ENCODE measurements around the gene PKN3.

The PKN3 gene

DNA sequence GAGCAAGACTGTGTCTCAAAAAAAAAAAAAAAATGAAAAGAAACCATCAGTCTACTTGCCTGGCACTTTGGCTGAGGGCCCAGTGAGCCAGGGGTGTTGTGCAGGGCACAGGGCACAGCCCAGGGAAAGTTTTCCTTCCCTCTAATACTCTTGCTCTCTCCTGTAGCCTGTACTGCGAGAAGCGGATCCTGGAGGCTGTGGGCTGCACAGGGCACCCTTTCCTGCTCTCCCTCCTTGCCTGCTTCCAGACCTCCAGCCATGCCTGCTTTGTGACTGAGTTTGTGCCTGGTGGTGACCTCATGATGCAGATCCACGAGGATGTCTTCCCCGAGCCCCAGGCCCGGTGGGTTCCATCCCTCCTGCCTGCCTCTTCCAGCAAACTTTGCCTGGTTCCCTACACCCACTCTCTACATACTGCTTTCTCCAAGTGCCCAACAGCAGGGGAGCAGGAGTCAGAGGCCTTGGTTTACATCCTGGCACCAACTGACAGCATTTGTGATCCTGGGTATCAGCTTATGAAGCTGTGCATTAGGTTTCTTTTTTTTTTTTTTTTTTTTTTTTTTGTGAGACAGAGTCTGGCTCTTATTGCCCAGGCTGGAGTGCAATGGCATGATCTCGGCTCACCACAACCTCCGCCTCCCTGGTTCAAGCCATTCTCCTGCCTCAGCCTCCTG, 14.4 kb downstream of the PKN3 start:
- DNase-seq (ENCODE audit: low read depth, low spot score), result no peak

DNA sequence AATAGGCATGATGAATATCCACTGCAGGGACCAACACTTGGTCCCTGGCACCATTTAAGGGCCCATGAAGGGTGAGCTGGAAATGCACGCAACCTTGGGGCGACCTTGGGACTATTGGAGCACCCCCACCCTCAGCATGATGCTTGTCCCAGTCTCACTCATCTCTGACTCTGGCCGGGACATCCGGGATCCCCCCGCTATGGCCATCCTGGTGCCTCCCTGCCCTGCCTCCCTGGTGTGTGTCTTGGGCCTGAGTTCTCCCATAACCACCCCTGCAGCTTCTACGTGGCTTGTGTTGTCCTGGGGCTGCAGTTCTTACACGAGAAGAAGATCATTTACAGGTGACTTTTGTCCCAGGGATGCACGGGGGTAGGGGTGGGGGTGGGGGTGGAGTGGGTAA, 15.7 kb downstream of the PKN3 start:
- DNase-seq (ENCODE audit: low read depth, low spot score), result no peak

DNA sequence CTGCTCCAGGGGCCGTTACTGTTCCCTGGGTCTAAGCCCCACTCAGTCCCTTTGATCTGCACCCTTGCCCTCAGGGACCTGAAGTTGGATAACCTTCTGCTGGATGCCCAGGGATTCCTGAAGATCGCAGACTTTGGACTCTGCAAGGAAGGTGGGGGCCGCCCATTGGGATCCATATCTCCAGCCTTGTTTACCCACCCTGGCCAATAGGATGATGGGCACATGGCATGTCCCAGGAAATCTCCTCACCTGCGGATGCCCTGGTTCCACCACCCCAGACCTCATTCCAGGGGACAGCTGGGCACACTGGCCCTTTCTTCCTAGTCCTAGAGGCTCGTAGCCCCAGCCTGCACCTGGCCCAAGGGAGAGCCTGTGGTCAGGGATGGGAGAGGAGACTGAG, 16.2 kb downstream of the PKN3 start:
- no peak for DNase-seq (ENCODE audit: low read depth, low spot score)

DNA sequence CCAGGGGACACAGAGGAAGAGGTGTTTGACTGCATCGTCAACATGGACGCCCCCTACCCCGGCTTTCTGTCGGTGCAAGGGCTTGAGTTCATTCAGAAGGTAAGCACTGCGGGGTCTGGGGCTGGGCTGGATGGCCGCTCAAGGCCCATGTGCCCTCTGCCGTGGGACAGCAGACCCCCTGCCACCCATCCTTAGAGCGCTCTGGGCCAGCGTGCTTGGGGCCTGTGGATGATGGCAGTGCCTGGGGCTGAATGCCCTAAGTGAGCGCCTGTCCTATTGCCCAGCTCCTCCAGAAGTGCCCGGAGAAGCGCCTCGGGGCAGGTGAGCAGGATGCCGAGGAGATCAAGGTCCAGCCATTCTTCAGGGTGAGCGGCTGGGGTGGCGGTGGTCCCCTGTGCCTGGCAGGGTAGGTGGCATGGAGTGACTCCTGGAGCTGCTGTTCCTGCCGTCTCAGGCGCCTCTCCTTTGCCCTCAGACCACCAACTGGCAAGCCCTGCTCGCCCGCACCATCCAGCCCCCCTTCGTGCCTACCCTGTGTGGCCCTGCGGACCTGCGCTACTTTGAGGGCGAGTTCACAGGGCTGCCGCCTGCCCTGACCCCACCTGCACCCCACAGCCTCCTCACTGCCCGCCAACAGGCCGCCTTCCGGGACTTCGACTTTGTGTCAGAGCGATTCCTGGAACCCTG, 17.8 kb downstream of the PKN3 start:
- no peak for DNase-seq (ENCODE audit: low read depth, low spot score)

DNA sequence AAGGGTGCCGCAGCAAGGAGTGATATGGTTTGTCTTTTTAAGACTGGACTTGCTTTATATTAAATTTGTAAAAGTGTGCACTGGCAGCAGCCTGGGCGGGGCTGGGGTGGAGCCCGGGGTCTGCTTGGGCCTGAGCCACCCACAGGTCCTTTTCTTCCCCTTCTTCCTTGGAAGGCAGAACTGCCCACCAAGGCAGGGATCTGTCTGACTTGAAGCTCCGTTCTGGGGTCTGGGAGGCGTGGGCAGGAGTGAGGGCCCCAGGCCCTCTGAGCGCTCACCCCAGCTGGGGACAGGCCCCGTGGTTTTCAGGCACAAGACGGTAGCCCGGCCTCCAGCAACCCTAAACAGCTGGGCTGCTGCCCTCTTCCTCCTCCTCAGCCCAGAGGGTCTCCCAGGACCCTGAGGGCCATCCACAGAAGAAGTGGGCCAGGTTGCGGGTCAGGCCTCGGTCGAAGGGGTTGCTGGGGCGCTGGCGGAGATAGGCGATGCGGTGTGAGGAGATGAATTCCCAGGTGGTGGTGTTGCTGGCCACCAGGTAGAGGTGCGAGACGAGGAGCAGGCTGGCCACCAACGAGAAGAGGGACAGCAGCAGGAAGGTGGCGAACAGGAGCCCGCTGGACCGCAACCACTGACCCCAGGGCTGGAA, 18.7 kb downstream of the PKN3 start:
- no peak for DNase-seq (ENCODE audit: low read depth, low spot score)

DNA sequence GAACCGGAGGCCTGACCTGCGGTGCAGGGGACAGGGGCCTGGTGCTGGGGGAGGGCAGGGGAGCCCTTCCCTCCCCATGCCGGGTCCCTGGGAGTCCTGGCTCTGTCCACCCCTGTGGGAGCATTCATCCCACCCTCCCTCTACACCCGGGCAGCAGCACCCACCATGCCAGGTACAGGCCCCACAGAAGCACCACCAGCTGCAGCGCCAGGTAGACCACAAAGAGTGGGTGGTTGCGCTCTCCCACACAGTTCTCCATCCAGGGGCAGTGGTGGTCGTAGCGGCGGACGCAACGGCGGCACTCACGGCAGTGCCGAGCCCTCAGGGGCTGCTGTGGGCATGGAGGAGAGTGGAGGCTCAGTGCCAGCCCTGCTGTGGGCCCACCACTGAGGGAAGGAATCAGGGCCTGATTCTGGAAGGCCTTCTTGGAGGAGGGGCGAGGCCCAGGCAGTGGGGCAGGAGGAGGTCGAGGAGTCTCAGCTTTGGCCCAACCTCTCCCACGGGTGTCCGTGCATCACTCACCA, 19.2 kb downstream of the PKN3 start:
- DNase-seq (ENCODE audit: low read depth, low spot score), result no peak

DNA sequence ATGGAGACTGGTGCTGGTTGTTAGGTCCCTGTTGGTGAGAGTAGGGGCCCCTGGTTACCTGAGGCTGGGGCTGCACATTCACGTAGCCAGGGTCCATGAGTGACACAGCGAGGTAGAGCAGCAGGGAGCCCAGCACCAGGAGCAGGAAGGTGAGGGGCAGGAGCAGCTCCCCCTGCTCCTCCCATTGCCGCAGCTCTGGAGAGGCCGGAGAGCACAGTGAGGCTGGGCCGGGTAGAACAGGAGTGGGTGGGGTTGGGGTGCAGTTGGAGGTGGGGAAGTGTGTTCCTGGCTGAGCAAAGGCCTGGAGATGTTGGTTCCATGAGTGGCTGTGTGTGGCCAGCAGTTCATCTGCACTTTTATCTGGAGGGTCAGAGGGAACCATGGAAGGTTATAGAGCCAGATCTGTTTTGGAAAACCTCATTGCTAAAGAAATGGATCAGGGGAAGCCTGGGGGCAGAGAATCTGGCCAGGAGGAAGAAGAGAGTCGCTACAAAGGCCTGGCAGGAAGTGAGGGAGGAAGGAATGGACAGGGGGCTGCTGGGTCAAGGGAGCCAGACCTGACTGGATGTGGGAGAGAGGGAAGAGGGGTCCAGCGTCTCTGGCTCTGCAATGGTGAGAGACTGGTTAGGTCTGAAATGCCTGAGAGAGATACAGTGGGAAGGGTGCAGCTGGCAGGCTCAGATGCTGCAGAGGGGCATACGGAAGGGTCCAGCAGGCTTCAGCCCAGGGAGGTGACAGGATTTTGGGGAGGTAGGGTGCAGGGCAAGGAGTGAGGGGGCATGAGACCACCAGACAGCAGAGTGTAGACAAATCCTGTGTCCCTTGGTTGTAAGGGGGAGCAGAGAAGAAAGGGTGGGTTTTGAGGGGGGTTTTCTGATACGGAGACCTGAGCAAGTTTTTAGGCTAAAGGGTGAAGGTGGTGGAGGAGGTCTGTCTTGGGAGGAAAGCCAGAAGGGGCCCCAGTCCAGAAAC, 20.4 kb downstream of the PKN3 start:
- no peak for DNase-seq (ENCODE audit: low read depth, low spot score)

DNA sequence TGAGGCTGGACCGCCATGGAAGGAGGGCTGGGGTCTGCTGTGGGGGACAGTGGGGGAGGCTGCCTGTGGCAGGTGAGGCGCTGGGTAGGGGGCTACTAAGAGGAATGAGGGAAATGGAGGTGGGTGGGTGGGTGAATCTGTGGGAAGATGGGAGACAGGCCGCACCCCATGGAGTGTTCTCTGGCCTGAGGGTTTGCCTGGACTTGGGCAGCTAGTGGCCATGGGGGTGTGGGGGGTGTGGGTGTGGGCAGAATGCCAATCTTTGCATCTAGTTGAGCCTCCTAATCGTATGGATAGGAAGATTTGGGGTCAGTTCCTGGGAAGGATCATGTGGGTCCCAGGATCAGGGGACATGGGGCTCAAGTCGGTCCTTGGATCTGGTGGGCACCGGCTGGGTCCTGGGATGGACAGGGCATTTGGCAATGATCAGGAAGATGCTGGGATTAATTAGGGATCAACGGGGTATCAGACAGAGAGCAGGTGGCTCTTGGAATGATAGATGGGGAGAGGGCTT, 21.1 kb downstream of the PKN3 start:
- DNase-seq (ENCODE audit: low read depth, low spot score), result no peak

DNA sequence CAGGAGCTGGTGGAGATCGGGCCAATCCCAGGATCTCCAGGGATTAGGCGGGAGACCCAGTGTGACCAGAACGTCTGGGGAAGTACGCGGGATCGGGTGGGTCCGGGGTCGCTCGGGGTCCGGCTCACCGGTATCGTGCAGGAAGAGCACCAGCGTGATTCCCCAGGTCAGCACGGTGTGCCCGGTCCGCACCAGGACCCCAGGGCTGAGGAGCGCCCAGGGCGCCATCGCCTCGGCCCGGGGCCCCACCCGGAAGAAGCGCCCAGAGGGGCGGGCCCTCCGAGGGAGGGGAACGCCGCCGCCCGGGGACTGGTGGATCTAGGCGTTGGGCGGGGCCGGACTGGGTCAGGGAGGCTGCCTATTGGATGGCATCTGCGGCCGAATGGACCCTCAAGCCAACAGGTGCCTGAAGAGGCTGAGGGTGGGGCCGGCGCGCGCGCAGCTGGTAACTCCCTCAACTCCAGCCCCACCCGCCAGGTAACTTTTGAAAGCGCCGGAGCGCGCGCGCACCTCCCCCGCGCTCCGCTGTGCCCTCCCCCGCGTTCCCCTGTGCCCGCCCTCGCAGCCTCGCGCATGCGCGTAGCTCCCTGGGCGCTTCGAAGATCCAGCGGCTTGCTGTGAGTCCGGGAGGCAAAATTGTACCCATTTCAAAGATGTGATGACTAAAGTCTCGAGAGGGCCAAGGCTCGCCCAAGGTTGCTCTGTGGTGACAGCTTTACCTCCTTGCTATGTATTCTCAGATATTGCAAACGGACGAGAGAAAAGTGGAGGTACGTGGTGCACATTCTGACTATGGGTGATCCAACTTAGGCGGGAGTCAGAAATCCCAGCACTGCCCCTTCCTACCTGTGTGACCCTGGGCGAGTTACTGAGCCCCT, 21.8 kb downstream of the PKN3 start, which contains the start of gene ZDHHC12:
Gene ZDHHC12 (minus strand): TSS at position 262 of the 878 bp plus-strand sequence. CDS start 34 bp downstream, at position 228.
- DNase-seq (ENCODE audit: low read depth, low spot score), result peak; percentile 98

DNA sequence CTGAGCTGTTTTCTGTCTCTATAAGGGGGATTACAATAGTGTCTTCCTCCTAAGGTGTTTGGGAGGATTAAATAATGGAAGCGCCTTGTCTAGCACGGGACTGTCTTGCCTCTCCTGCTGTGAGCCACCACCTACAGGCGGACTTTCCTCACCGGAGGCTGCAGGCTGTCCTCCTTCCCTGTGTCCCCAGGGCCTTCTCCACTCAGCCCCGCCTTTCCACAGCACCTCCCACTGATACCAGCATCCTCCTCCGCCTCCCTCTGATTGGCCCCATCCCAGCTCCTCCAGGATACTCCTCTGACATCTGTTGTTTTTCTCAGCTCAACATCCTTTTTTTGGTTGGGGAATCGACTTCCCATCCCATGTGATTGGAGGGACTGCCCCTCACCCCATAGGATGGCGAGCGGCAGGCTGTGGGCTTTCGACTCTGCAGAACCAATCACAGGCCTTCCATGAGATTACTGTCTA, 22.5 kb downstream of the PKN3 start:
- peak; percentile 53 for DNase-seq (ENCODE audit: low read depth, low spot score)

DNA sequence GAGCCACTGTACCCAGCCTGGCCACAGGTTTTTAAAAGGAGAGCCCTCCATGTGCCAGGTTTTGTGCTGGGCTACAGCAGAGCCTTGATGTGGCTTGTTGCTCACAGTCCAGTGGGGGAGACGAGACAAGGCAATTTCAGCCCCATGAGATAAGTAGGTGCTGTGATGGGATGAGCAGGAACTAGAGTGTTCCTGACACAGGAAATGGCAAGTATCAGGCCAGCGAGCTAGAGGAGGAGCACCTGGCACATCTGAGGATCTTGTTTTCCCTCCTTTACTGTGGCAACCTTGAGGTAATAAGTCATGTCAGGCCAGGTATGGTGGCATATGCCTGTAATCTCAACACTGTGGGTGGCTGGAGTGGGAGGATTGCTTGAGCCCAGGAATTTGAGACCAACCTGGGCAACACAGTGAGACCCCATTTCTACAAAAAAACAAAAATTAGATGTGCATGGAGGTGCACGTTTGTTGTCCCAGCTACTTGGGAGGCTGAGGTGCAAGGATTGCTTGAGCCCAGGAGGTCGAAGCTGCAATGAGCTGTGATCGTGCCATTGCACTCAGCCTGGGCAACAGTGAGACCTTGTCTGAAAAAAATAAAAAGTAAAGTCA, 25.4 kb downstream of the PKN3 start:
- no peak for DNase-seq (ENCODE audit: low read depth, low spot score)

DNA sequence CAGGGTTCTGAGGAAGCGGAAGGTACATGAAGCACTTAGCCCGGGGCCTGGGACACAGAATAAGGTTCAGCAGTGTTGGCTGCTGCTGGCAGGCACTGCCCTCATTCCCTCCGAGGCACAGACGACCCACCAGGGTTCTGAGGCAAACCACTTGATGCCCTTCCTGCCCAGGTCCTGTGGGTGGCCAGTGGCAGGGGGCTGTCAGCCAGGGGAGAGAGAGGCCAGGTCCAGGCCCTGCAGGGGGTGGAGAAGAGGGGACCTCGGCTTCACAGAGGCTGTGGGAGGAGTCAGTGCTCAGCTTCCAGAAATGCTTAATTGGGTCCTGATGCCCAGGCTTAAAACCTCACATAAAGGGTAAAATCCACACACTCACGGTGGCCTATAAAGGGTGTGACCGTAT, 26.0 kb downstream of the PKN3 start:
- no peak for DNase-seq (ENCODE audit: low read depth, low spot score)

DNA sequence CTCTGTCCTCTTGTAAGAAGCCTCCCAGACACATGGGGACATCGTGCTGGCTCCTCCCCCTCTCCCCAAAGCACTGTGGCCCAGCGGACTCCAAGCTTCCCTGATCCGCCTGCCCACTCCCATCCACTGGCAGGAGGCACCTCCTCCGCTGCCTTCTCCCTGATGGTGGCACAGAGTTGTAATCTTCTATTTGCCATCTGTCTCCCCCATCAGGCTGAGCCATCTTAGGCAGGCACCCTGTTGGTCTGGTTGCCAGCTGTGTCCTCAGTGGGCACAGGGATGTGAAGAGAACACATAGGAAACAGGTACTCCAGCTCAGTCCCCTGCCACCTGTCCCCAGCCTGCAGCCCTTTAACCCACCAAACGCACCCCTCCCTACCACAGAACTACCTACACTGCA, 27.0 kb downstream of the PKN3 start:
- no peak for DNase-seq (ENCODE audit: low read depth, low spot score)

DNA sequence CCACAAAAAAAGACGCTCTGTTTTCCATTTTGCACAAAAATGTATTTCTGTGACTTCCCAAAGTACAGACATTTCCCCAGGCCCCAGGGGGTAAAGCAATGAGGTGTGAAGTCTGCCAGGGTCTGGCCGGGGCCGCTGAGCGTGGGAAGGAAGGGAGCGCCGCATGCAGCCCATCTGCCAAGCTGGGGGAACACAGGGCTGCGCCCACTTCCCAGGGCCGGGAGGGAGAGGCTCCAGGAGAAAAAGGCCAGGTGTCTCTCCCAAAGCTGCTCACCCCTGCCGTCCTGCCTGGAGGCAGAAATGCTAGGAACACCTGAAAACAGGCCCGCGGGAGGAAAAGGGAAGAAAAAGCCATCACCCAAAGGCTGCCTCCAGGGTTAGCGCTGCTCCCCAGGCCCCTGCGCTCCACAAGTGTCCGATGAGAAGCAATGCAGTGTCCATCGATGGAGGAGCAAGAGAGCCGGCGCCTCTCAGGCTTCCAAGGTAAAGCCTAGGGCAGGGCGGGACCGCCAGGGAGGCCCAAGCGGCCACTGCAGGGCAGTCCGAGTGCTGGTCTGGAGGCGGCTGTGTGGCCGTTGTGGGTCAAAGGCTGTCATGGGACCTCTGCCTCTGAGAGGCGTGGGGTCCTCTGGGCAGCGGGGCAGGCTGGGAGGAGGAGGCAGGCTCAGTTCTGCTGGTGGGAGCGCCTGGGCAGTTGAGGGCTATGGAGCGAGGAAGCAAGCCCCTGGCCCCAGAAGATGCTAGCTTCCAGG, 27.6 kb downstream of the PKN3 start:
- DNase-seq (ENCODE audit: low read depth, low spot score), result no peak

DNA sequence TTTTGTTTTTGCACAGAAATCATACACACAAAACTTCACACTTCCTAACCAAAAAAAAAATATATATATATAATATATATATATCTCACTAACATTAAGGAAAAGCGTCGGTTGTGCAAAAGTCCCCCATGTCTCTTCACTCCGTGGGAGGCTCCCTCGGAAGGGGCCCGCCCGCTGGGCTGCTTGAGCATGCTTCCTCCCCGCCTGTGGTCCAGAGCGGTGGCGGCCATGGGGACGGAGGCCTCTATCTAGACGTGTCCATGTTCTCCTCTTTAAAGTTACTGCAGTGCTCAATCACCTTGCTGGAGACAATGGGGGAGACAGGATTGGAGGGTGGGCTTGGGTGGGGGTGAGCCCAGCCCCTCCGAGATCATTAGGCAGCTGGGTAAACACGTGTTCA, 28.8 kb downstream of the PKN3 start:
- DNase-seq (ENCODE audit: low read depth, low spot score), result no peak

DNA sequence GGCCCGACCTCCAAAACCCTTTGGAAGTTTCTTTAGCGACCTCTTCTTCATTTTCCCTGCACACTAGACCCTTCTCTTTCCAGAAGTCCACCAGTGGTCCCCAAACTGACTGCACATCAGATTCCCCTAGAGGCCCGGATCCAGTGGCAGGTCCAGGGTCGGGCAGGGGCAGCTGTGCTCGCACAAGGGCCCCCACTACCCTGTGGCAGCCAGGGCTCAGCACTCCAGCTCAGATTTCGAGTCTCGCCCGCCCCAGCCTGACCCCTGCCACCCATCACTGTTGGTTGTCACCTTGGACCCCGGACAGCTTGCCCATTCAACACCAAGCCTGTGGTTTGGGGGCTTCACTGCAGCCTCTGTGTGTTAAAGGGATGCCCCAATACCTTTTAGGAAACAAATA, 29.4 kb downstream of the PKN3 start:
- no peak for DNase-seq (ENCODE audit: low read depth, low spot score)

DNA sequence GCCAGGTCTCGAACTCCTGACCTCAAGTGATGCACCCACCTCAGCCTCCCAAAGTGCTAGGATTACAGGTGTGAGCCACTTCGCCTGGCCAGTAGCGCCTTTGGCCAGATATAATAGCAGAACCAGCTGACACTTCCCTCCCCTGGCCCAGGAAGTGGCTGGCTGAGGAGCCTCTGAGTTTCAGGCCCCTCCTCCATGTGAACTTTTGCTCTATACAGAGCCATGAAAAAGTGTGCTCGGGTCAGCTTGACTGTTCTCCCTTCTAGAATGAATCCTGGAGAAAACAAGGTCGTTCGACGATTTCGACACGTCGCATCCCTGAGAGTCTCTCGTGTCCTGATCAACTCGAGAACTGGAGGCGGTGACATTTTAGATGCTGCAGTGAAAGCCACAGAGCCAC, 30.3 kb downstream of the PKN3 start:
- no peak for DNase-seq (ENCODE audit: low read depth, low spot score)

DNA sequence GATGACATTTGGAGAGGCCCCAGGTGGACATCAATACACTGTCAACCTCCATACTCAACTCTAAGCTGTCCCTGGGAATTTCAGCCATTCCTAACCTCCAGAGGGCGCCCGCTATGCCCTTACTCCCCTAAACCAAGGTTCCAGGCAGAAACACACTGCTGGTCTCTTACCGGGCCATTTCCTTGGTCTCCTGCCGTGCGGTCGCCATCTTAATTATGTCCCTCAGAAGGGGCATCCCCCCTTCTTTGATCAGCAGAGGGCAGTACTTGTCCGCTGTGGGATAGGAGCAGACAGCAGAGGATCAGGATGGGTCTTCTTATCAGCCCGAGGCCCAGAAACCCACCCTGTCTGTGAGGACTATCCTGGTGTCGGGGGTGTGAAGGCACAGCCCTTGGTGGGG, 31.0 kb downstream of the PKN3 start:
- DNase-seq (ENCODE audit: low read depth, low spot score), result peak; percentile 89

DNA sequence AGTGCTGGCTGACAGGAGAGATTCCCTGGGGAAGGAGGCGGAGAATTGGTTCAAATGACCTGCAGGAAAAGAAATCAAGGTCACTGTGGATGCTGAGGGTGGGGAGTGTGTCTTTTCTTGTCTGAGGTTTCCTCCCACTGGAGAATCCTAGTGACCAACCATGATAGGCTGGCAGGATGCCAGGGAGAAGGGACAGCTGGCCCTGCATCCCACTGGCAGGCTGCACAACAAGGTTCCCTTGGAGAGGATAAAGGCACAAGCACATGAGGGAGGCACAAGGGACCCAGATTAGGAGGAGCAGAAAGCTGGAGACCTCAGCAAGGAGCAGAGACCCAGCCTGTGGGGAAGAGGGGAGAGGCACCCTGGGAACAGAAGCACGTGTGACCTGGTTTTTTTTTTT, 33.1 kb downstream of the PKN3 start:
- DNase-seq (ENCODE audit: low read depth, low spot score), result no peak
